ENCODE data around the gene HLX. TPM values are rescaled to one million over a fixed set of nuclear protein-coding genes. Genes with fewer than 3 reads are reported as not detected.

Gene HLX
- total and polyA plus RNA-seq, 2 donors (not counting 1 experiment from before 2014, with no cell fraction given) = 8.2 to 22.3 TPM

GRCh38 chr1:220878191-220879075 is 810 bp upstream of the HLX start:
- TF ChIP-seq EZH2 (IDR thresholded peaks at IDR 0.05; ENCODE audit: low read length, missing control alignments) (no peak), CTCF (conservative IDR thresholded peaks at IDR 0.05 in 1 of 2, IDR thresholded peaks at IDR 0.05 in 1 of 2; ENCODE audit: low read depth in 1 of 2, low read length in 2 of 2) (no peak)
- H3K9ac ChIP-seq (ENCODE audit: insufficient read depth, low read length) = peak overlapping the region; percentile 3
- H3K4me1 ChIP-seq (ENCODE audit: control insufficient read depth, extremely low read depth, insufficient read depth, low read length) = peaks cover 13% of the 10 kb centered on the region
- DNase-seq (ENCODE audit: low read depth in 2 of 2) = peak in 1 of 2 donors; percentile 39
- peak overlapping the region; percentile 84 for H3K27ac ChIP-seq (ENCODE audit: insufficient read depth, low read length)
- H3K4me2 ChIP-seq (ENCODE audit: extremely low read depth, insufficient read depth, low read length) = peak overlapping the region; percentile 77
- peaks cover 27% of the 10 kb centered on the region for H3K79me2 ChIP-seq (ENCODE audit: control insufficient read depth, insufficient read depth, low read length)
- peak overlapping the region; percentile 66 to 95 (median 78) for H3K4me3 ChIP-seq (replicated peaks in 1 of 4; ENCODE audit: control extremely low read depth in 1 of 4, insufficient read depth in 1 of 4, low read depth in 3 of 4, low read length in 4 of 4)
- H3K9me3 ChIP-seq (ENCODE audit: control insufficient read depth, insufficient read depth, low read depth, low read length) = no peaks in the 10 kb centered on the region
- H4K20me1 ChIP-seq (ENCODE audit: control insufficient read depth, extremely low read depth, insufficient read depth, low read length) = no peaks in the 10 kb centered on the region
- no peaks in the 10 kb centered on the region for H3K27me3 ChIP-seq (ENCODE audit: control insufficient read depth, insufficient read depth, low read length)
- H3K36me3 ChIP-seq (ENCODE audit: control insufficient read depth, insufficient read depth, low read length) = peaks cover 5% of the 10 kb centered on the region
- peak overlapping the region; percentile 72 for H2AFZ ChIP-seq (ENCODE audit: low read length)

DNA sequence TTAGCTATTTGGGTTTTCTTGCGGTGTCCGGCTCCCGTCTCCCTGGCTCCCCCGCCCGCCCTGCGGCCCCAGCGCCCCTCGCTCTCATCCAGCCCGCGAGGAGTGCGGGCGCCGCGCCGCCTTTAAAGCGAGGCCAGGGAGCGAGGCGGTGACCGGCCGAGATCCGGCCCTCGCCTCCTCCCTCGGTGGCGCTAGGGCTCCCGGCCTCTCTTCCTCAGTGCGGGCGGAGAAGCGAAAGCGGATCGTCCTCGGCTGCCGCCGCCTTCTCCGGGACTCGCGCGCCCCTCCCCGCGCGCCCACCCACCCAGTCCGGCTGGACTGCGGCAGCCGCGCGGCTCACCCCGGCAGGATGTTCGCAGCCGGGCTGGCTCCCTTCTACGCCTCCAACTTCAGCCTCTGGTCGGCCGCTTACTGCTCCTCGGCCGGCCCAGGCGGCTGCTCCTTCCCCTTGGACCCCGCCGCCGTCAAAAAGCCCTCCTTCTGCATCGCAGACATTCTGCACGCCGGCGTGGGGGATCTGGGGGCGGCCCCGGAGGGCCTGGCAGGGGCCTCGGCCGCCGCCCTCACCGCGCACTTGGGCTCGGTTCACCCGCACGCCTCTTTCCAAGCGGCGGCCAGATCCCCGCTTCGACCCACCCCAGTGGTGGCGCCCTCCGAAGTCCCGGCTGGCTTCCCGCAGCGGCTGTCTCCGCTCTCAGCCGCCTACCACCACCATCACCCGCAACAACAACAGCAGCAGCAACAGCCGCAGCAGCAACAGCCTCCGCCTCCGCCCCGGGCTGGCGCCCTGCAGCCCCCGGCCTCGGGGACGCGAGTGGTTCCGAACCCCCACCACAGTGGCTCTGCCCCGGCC is 492 bp downstream of the HLX start:
- H3K9me3 ChIP-seq (ENCODE audit: control insufficient read depth, insufficient read depth, low read depth, low read length) = no peaks in the 10 kb centered on the region
- DNase-seq (ENCODE audit: low read depth in 2 of 2) = peak; percentile 49 to 56
- H4K20me1 ChIP-seq (ENCODE audit: control insufficient read depth, extremely low read depth, insufficient read depth, low read length) = no peaks in the 10 kb centered on the region
- H3K27ac ChIP-seq (ENCODE audit: insufficient read depth, low read length) = peak overlapping the region; percentile 84
- peaks cover 27% of the 10 kb centered on the region for H3K79me2 ChIP-seq (ENCODE audit: control insufficient read depth, insufficient read depth, low read length)
- peak overlapping the region; percentile 84 for H3K9ac ChIP-seq (ENCODE audit: insufficient read depth, low read length)
- peak overlapping the region; percentile 71 to 95 (median 86) for H3K4me3 ChIP-seq (replicated peaks in 1 of 4; ENCODE audit: control extremely low read depth in 1 of 4, insufficient read depth in 1 of 4, low read depth in 3 of 4, low read length in 4 of 4)
- peaks cover 13% of the 10 kb centered on the region for H3K4me1 ChIP-seq (ENCODE audit: control insufficient read depth, extremely low read depth, insufficient read depth, low read length)
- peak in 1 of 2 donors; percentile 1 for TF ChIP-seq CTCF (conservative IDR thresholded peaks at IDR 0.05 in 1 of 2, IDR thresholded peaks at IDR 0.05 in 1 of 2; ENCODE audit: low read depth in 1 of 2, low read length in 2 of 2)
- no peak for TF ChIP-seq EZH2 (IDR thresholded peaks at IDR 0.05; ENCODE audit: low read length, missing control alignments)
- no peaks in the 10 kb centered on the region for H3K27me3 ChIP-seq (ENCODE audit: control insufficient read depth, insufficient read depth, low read length)
- H2AFZ ChIP-seq (ENCODE audit: low read length) = peak overlapping the region; percentile 24
- peak overlapping the region; percentile 91 for H3K4me2 ChIP-seq (ENCODE audit: extremely low read depth, insufficient read depth, low read length)
- peaks cover 13% of the 10 kb centered on the region for H3K36me3 ChIP-seq (ENCODE audit: control insufficient read depth, insufficient read depth, low read length)

DNA sequence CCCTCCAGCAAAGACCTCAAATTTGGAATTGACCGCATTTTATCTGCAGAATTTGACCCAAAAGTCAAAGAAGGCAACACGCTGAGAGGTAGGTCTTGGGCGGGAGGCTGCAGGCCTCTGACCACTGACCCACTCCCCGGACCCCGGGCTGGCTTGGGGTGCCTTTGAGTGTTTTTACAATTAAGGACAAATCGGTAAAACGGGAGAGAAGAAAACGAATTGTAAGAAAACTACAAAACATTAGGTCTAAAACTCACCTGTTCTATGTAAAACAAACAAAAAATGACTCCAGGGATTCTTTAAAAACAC is 1.1 kb downstream of the HLX start:
- no peaks in the 10 kb centered on the region for H3K9me3 ChIP-seq (ENCODE audit: control insufficient read depth, insufficient read depth, low read depth, low read length)
- H3K36me3 ChIP-seq (ENCODE audit: control insufficient read depth, insufficient read depth, low read length) = peaks cover 15% of the 10 kb centered on the region
- peaks cover 13% of the 10 kb centered on the region for H3K4me1 ChIP-seq (ENCODE audit: control insufficient read depth, extremely low read depth, insufficient read depth, low read length)
- peak overlapping the region; percentile 71 to 95 (median 86) for H3K4me3 ChIP-seq (replicated peaks in 1 of 4; ENCODE audit: control extremely low read depth in 1 of 4, insufficient read depth in 1 of 4, low read depth in 3 of 4, low read length in 4 of 4)
- DNase-seq (ENCODE audit: low read depth in 2 of 2) = peak in 1 of 2 donors; percentile 17
- peak overlapping the region; percentile 91 for H3K4me2 ChIP-seq (ENCODE audit: extremely low read depth, insufficient read depth, low read length)
- peak overlapping the region; percentile 84 for H3K27ac ChIP-seq (ENCODE audit: insufficient read depth, low read length)
- TF ChIP-seq CTCF (conservative IDR thresholded peaks at IDR 0.05 in 1 of 2, IDR thresholded peaks at IDR 0.05 in 1 of 2; ENCODE audit: low read depth in 1 of 2, low read length in 2 of 2) = no peak
- no peak for TF ChIP-seq EZH2 (IDR thresholded peaks at IDR 0.05; ENCODE audit: low read length, missing control alignments)
- no peaks in the 10 kb centered on the region for H4K20me1 ChIP-seq (ENCODE audit: control insufficient read depth, extremely low read depth, insufficient read depth, low read length)
- peak overlapping the region; percentile 24 for H2AFZ ChIP-seq (ENCODE audit: low read length)
- peaks cover 27% of the 10 kb centered on the region for H3K79me2 ChIP-seq (ENCODE audit: control insufficient read depth, insufficient read depth, low read length)
- H3K27me3 ChIP-seq (ENCODE audit: control insufficient read depth, insufficient read depth, low read length) = no peaks in the 10 kb centered on the region
- peak overlapping the region; percentile 84 for H3K9ac ChIP-seq (ENCODE audit: insufficient read depth, low read length)
